ENCODE results near the gene RIPPLY3. TPM values are rescaled to one million over a fixed set of nuclear protein-coding genes. Genes with fewer than 3 reads are reported as not detected.

RIPPLY3 gene
- total RNA-seq, 1 donor from 2014 or later = not detected

DNA sequence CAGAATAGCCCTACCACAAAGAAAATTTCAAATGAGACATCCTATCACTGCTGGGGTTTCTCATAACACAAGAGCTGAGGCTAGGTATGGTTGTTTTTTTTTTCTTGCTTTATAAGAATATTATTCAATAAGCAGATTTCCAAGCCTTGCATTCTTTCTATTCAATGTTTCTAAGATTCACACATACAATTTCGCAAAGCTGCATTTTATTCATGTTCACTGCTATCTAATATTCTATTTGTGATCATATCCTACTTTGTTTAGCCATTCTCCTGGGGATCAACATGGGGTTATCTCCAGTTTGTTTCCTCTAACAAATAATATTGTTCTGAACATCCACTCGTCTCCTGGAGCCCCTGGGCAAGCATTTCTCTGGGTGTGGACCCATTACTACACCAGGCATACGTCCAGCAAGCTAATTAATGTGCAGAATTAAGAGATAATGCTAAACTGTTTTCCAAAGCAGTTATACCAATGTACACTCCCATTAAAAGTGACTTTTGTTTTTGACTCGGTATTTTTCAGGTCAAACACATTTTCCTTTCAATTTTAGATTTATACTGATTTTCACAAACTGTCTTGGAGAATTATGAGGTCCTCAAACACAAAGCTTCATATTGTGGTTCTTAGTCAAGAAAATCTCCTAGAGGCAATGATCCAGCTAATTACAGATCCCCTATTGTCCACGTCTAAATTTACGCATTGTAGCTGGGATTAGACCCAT lies 24.4 kb upstream of the RIPPLY3 start:
- Mint-ChIP-seq H3K36me3 (ENCODE audit: low read depth, unreplicated experiment) (peaks cover 5% of the 10 kb centered on the region), H3K4me1 (ENCODE audit: low read depth, unreplicated experiment) (peaks cover 6% of the 10 kb centered on the region), H3K4me3 (ENCODE audit: unreplicated experiment) (no peak overlapping the region), H3K27ac (ENCODE audit: unreplicated experiment) (no peak overlapping the region), H3K9me3 (ENCODE audit: unreplicated experiment) (no peaks in the 10 kb centered on the region), H3K27me3 (ENCODE audit: low read depth, unreplicated experiment) (peaks cover 3% of the 10 kb centered on the region)
- Histone ChIP-seq H4K20me1 (ENCODE audit: insufficient read depth, low read length) (peaks cover 5% of the 10 kb centered on the region), H3K9me3 (ENCODE audit: insufficient read depth, low read depth, low read length) (no peaks in the 10 kb centered on the region), H3K79me2 (ENCODE audit: insufficient read depth, low read length) (no peaks in the 10 kb centered on the region), H3K4me3 (ENCODE audit: insufficient read depth, low read depth, low read length) (no peak overlapping the region), H3K4me1 (ENCODE audit: insufficient read depth, low read length) (peaks cover 14% of the 10 kb centered on the region), H3K36me3 (ENCODE audit: insufficient read depth, low read length) (no peaks in the 10 kb centered on the region), H3K9ac (ENCODE audit: low read length) (no peak overlapping the region), H3K4me2 (ENCODE audit: low read length) (no peak overlapping the region), H2AFZ (ENCODE audit: low read depth, low read length) (no peak overlapping the region), H3K27me3 (ENCODE audit: insufficient read depth, low read length) (no peaks in the 10 kb centered on the region), H3K27ac (ENCODE audit: low read depth, low read length) (no peak overlapping the region)
- FAIRE-seq = no peak
- TF ChIP-seq, protein P1, sequence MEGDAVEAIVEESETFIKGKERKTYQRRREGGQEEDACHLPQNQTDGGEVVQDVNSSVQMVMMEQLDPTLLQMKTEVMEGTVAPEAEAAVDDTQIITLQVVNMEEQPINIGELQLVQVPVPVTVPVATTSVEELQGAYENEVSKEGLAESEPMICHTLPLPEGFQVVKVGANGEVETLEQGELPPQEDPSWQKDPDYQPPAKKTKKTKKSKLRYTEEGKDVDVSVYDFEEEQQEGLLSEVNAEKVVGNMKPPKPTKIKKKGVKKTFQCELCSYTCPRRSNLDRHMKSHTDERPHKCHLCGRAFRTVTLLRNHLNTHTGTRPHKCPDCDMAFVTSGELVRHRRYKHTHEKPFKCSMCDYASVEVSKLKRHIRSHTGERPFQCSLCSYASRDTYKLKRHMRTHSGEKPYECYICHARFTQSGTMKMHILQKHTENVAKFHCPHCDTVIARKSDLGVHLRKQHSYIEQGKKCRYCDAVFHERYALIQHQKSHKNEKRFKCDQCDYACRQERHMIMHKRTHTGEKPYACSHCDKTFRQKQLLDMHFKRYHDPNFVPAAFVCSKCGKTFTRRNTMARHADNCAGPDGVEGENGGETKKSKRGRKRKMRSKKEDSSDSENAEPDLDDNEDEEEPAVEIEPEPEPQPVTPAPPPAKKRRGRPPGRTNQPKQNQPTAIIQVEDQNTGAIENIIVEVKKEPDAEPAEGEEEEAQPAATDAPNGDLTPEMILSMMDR (IDR thresholded peaks at IDR 0.05; ENCODE audit: insufficient read depth, low read depth, low read length) = no peak
- no peak for TF ChIP-seq EZH2 (IDR thresholded peaks at IDR 0.05; ENCODE audit: insufficient read depth, low read length)
- DNase-seq (ENCODE audit: low read depth) = no peak

DNA sequence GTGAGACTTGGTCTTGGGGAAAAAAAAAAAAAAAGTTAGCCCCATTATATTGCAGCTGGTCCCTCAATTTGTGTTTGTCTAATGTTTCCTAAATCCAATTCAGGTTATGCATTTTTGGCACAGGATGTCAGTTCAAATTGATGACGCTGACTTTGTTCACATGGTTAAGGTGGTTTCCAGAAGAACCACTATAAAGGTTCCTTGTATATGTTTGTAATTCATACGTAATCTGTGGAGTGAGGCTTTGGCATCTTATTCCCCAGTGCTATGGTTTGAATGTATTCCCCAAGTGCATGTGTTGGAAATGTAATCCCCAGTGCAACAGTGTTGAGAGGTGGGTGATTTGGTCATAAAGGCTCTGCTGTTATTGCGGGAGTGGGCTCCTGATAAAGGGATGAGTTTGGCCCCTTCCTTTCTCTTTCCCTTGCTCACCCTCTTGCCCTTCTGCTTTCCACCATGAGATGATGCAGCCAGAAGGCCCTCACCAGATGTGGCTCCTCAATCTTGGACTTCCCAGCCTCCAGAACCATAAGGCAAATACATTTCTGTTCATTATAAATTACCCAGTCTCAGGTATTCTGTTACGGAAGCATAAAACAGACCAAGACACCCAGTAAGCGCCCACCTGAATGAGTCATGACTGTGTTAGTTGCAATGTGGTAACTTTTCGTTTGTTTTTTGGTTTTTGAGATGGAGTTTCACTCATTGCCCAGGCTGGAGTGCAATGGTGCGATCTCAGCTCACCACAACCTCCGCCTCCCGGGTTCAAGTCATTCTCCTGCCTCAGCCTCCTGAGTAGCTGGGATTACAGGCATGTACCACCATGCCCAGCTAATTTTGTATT lies 20.5 kb upstream of the RIPPLY3 start:
- Histone ChIP-seq H2AFZ (ENCODE audit: low read depth, low read length) (no peak overlapping the region), H4K20me1 (ENCODE audit: insufficient read depth, low read length) (no peaks in the 10 kb centered on the region), H3K9me3 (ENCODE audit: insufficient read depth, low read depth, low read length) (no peaks in the 10 kb centered on the region), H3K4me2 (ENCODE audit: low read length) (no peak overlapping the region), H3K27ac (ENCODE audit: low read depth, low read length) (no peak overlapping the region), H3K9ac (ENCODE audit: low read length) (no peak overlapping the region), H3K4me3 (ENCODE audit: insufficient read depth, low read depth, low read length) (no peak overlapping the region), H3K36me3 (ENCODE audit: insufficient read depth, low read length) (no peaks in the 10 kb centered on the region), H3K27me3 (ENCODE audit: insufficient read depth, low read length) (no peaks in the 10 kb centered on the region), H3K79me2 (ENCODE audit: insufficient read depth, low read length) (no peaks in the 10 kb centered on the region), H3K4me1 (ENCODE audit: insufficient read depth, low read length) (no peaks in the 10 kb centered on the region)
- DNase-seq (ENCODE audit: low read depth) = no peak
- TF ChIP-seq, protein P1 (IDR thresholded peaks at IDR 0.05; ENCODE audit: insufficient read depth, low read depth, low read length) = no peak
- TF ChIP-seq EZH2 (IDR thresholded peaks at IDR 0.05; ENCODE audit: insufficient read depth, low read length) = no peak
- peaks cover 5% of the 10 kb centered on the region for H3K4me1 Mint-ChIP-seq (ENCODE audit: low read depth, unreplicated experiment)
- H3K36me3 Mint-ChIP-seq (ENCODE audit: low read depth, unreplicated experiment) = peaks cover 5% of the 10 kb centered on the region
- H3K27ac Mint-ChIP-seq (ENCODE audit: unreplicated experiment) = peak overlapping the region; percentile 63
- peaks cover 2% of the 10 kb centered on the region for H3K27me3 Mint-ChIP-seq (ENCODE audit: low read depth, unreplicated experiment)
- no peak overlapping the region for H3K4me3 Mint-ChIP-seq (ENCODE audit: unreplicated experiment)
- H3K9me3 Mint-ChIP-seq (ENCODE audit: unreplicated experiment) = no peaks in the 10 kb centered on the region
- FAIRE-seq = no peak
